ENCODE data around the gene RHPN2.
"Not testable (repeated sequence)": the region's sequence is repeated elsewhere in the genome, so short reads cannot be mapped to it uniquely, and the experiment has no call there.

Gene RHPN2

DNA sequence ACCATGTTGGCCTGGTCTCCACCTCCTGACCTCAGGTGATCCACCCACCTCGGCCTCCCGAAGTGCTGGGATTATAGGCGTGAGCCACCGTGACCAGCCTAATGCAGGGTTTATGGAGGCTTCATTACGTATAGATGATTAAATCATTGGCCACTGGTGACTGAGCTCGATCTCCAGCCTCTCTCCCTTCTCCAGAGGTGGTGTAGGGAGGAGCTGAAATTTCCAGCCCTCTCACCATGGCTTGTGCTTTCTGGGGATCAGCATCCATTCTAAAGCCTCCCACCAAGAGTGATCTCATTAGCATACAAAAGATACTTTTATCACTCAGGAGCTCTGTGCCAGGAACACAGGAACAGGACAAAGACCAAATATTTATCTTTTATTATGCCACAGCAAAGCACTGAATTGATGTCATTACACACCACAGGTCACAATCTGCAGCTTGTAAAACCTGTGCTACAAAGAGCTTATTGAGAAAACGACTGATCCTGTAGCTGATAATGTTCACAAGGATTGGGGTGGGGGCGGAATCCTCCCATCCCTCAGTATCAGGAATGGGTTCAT lies 32.4 kb downstream of the RHPN2 start:
- DNase-seq (ENCODE audit: low read depth in 2 of 2, low spot score in 1 of 2) = no peak

DNA sequence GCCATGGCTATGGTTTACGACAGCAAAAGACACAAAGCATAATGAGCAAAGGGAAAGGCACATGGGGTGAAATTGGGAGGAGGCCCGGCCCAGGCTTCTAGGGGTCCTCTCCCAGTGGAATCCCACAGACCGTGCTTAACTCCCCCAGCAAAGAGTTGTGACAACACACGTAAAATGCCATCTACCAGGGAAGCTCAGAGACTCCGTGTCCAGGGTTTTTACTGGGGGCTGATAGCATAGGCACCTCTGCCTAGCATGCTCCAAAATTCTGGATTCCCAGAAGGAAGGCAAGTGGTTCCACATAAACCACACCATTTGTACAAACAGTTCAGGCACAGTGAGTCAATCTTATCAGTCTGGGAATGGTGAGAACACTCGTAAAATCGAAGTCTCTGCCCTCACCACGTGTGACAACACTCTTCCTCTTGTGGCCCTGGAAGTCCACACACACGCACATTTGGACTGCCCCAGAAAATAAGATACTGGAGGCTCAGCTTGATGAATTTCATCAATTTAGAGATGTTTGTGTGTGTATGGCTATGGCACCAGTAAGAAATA lies 34.9 kb downstream of the RHPN2 start:
- no peak for DNase-seq (ENCODE audit: low read depth in 2 of 2, low spot score in 1 of 2)

DNA sequence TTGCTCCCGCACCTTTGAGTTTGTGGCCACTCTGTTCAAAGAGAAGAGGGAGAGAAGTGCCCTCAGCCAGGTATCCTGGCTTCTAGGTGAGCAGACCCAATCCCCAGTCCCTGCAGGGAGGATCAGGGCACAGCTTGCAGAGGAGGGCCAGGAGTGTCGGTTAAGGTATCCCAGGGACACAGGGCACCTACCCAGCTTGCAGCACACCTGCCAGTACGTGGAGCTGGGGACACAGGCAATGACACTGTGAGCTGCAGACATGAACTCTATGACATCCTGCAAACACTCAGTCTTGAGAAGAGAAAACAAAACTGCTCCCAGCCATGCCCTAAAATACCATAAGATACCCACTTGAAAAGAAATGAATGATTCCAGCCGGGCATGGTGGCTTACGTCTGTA lies 38.1 kb downstream of the RHPN2 start:
- not testable (repeated sequence) for DNase-seq (ENCODE audit: low read depth in 2 of 2, low spot score in 1 of 2)

DNA sequence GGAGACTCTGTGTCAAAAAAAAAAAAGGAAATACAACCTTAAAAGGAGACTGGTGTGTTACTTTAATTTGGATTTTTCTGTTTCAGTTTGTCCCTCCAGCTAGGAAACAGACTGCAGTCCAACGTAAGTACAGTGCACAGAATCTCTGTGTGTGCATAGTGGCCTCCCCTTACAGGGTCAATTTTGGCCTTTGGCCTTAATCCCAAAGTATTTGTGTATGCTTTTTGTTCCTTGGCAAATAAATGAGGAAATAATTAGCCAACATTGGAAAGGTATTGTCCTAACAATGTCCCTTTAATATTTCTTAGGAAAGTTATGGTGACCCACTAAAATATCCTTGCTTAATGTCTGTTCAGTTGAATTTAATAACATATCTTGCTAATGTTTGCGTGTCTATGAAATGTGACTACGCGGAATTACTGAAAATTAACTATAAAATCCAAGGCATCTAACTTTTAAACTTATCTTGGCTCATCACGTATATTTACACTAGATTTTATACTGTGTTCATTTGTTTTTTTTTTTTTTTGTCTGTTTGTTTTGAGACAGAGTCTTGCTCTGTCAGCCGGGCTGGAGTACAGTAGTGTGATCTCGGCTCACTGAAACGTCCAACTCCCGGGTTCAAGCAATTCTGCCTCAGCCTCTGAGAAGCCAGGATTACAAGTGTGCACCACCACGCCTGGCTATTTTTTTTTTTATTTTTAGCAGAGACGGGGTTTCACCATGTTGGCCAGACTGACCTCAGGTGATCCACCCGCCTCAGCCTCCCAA lies 39.0 kb downstream of the RHPN2 start:
- not testable (repeated sequence) for DNase-seq (ENCODE audit: low read depth in 2 of 2, low spot score in 1 of 2)

DNA sequence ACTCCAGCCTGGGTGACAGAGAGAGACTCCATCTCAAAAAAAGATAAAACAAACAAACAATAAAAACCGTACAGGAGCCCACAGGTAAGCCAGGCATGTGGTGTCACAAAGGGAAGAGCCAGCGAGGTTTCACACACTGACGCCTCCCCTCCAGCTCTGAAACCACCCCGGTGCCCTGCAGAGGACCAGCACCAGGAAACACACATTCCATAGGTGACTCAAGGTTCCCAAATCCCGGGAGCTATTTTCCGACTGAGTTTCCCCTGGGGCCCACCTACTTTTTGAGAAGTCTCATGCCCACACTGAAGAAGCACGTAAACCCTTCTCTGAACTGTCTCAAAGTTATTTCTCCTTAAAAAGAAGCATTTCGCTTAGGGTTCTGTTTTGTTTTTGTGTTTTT lies 40.3 kb downstream of the RHPN2 start:
- DNase-seq (ENCODE audit: low read depth in 2 of 2, low spot score in 1 of 2) = no peak

DNA sequence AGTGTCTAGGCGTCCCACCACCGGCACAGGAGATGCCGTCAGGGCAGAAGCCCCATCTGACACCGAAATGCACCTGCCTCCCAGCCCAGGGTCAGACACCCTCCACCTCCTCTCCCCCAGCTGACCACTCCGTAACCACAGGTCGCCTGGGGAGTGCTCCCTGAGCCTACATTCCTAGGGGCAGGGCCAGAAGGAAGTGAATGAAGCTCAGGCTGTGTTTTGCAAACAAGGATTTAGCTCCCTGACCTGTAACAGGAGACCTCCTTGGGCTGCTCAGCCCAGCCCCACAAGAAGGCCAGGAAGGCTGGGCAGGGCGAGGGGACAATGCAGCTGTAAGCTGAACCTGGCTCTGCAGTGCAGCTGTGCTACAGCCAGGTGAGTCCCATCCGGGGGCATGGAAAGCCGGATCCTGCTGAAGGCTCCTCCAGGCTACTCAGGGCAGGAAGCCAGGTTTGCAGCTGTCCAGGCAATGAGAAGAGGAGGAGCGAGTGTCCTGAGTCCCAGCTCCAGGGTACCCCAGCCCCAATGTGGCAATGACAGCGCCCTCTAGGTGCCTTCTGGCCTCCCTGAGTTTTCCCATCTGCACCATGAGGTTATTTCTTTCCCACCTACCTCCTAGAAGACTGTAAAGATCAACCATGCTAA lies 42.1 kb downstream of the RHPN2 start:
- DNase-seq (ENCODE audit: low read depth in 2 of 2, low spot score in 1 of 2) = no peak

DNA sequence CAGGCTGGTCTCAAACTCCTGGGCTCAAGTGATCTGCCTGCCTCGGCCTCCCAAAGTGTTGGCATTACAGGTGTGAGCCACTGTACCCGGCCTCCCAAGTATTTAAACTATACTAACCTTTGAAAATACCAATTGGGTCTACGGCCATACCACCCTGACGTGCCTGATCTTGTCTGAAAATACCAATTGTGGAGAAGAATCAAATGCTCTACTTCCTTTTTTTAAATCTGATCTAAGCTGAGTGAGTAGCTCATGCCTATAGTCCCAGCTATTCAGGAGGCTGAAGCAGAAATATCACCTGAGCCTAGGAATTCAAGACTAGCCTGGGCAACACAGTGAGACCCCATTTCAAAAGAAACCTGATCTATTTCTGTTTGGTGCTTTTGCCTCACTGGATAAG lies 53.8 kb downstream of the RHPN2 start:
- DNase-seq (ENCODE audit: low read depth in 2 of 2, low spot score in 1 of 2) = not testable (repeated sequence)

DNA sequence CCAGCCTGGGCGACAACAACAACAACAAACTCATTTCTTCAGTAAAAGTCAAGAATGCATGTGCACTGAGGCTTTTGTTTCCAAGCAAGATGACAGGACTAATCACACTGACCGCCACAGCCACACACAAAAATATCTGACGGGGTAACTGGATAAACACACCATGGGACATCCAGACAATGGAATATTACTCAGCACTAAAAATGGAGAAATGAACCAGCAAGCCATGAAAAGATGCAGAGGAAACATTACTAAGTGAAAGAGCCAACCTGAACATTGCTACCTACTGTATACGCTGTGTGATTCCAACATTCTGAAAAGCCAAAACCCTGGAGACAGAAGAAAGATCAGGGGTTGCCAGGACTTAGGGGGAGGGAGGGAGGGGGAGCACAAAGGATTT lies 56.0 kb downstream of the RHPN2 start:
- DNase-seq (ENCODE audit: low read depth in 2 of 2, low spot score in 1 of 2) = no peak

DNA sequence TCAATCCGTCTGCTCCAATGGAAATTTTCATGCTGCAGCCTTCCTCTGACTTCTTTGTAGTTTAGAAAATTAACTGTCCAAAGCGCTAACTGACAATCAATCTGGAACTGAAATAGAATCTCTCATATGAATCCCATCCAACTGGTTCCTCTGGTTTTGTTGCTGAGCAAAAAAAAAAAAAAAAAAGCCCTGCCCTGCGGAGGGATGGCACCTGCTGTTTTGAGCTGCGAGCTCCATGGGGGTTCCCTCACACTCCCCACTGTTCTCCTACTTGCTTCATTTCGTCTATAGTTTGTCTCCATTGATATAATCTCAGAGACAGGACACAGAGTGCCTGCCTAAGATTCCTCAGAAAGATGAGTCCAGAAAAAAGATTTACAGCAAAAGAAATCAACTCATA lies 59.2 kb downstream of the RHPN2 start:
- DNase-seq (ENCODE audit: low read depth in 2 of 2, low spot score in 1 of 2) = no peak

DNA sequence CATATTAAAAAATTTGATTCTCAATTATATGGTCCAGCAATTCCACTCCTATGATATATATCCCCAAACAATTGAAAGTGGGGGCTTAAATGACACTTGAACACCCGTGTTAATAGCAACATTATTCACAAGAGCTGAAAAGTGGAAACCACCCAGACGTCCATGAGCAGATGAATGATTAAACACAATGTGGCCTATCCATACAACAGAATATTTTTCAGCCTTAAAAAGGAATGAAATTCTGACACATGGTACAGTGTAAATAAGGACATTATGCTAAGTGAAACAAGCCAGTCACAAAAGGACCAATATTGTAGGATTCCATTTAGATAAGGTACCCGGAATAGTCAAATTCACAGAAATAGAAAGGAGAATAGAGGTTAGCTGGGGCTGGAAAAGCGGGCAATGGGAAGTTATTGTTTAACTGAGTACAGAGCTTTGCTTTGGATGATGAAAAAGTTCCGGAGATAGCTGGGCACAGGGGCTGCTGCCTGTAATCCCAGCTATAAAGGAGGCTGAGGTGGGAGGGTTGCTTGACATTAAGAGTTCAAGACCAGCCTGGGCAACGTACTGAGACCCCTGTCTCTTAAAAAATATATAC lies 61.2 kb downstream of the RHPN2 start:
- not testable (repeated sequence) for DNase-seq (ENCODE audit: low read depth in 2 of 2, low spot score in 1 of 2)

DNA sequence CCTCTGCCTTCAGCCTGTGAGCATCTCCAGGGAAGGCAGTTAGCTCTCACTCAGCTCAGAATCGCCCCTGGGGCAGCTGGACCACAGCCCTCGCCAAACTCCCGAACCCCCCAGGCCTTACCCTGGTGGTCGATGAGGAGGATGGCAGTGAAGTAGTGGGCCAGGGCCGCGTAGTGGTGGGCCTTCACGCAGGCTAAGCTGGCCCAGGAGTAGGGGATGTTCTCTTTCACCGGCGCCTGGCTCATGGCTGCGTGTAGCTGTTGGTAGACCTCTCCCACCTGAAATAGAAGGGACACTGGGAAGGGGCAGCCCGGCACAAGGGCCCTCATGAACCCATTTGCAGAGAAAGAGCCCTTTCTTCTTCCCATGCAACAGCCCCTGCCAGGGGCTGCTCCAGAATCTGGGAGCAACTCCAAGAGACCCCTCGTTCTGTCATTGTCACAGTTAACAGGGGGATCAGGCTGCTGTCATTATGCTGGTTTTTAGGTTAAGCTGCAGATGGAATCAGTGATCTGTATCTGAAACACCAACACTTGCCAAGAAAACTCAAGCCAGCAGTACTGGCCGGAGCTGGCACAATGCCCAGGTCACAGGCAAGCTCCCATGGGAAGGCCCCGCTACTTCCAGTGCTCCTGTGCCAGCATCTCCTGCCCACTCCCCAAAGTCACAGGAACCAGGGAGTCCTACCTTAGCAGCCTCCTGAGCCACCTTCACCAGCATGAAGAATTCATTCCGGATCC lies 62.4 kb downstream of the RHPN2 start:
- DNase-seq (ENCODE audit: low read depth in 2 of 2, low spot score in 1 of 2) = not testable (repeated sequence)

DNA sequence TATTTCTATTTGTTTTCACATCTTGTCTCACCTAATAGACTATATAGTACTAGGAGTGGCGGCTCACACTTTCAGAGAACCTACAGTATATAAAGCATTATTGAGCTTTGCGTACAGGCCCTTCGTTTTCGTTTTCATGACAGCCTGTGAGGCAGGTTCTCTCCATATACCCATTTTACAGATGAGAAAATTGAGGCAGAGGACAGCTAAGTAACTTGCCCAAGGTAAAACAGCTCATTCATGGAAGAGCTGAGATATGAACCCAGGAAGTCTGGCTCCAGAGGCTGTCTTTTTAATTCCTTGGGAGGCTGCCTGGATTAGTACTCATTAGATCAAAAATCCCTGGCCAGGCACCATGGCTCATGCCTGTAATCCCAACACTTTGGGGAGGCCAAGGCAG lies 63.8 kb downstream of the RHPN2 start:
- no peak for DNase-seq (ENCODE audit: low read depth in 2 of 2, low spot score in 1 of 2)

DNA sequence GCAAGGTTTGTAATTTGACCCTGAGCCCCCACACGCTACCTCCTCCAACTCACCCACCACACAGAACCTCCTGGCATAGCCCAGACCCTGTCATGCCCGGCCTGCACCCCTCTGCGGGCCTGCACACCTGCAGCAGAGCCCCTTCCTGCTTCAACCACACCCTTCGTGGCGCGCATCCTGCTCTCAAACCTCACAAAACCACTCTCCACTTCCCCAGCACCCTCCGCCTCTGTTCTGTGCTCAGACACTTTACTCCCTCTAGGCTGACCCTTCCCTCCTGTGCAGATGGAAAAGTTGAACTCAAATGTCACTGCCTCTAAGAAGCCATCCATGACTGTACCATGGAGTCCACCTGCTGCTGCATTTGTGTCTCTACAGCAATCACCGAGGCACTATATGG lies 64.2 kb downstream of the RHPN2 start:
- DNase-seq (ENCODE audit: low read depth in 2 of 2, low spot score in 1 of 2) = no peak

DNA sequence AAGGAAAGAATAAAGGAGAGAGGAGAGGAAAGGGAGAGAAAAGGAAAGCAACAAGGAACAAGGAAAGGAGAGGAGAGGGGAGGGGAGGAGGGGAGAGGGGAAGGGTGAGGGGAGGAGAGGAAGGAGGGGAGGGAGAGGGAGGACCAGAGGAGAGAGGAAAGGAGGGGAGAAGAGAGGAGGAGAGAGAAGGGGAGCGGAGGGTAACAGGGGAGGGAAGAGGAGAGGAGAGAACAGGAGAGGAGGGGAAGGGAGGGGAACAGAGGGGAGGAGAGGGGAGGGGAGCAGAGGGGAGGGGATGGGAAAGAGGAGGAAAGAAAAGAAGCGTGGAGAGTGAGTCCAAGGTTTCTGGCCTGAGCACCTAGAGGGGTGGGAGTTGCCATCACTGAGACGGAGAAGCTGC lies 66.0 kb downstream of the RHPN2 start:
- DNase-seq (ENCODE audit: low read depth in 2 of 2, low spot score in 1 of 2) = no peak

DNA sequence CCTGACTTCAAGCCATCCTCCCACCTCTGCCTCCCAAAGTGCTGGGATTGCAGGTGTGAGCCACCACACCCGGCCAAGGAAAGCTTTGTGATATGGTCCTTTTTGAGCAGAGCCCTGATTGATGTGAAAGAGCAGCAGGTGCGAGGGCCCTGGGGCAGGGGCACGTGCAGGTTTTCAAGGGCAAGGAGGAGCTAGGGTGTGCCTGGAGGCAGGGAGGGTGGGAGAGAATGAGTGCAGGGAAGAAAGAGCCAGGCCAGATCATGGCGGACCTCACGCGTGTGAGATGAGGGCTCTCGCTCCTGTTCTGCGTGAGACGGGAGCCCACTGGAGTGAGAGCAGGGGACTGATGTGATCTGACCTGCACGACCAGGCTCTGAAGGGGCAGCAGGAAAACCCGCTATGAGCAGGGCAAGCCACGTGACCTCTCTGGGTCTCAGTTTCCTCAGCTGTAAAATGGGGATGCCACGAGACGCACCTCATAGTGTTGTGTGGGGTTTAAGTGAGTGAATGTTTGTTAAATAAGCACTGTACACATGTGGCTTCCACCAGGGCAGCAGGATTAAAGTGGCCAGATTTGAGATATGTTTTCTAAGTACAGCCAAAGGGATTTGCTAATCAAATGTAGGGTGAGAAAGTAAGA lies 66.9 kb downstream of the RHPN2 start:
- no peak for DNase-seq (ENCODE audit: low read depth in 2 of 2, low spot score in 1 of 2)

DNA sequence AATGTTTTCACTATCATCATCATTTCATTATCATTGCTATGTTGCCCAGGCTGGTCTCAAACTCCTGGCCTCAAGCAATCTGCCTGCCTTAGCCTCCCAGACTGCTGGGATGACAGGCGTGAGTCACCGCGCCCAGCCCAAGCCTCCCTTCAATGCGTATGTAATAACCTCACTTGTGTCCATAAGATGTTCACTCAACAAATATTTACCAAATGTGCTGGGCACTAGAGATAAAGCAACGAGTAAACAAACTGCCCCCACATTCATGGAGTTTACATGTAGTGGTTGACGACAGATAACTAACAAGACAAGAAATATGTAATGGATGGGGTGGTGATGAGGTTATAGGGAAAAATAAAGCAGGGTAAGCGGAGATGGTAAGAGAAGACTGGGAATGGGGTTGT lies 67.6 kb downstream of the RHPN2 start:
- not testable (repeated sequence) for DNase-seq (ENCODE audit: low read depth in 2 of 2, low spot score in 1 of 2)

DNA sequence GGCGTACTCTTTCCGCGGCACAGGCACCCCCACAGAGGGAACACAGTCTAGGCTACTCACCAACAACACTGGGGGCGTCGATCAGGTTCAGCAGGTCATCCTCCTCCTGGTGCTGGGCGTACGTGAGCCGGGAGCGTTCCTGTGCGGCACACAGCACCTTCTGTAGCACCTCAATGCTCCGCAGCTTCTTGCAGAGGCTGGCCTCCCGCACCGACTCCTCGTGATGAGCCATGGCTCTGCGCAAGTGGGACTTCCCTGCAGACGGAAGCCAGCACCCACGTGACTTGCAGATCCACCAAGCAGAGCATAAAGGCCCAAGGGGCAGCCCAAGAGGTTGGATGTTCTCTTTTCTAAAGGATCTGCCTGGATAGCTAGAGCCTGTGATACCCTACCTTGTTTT lies 68.7 kb downstream of the RHPN2 start:
- DNase-seq (ENCODE audit: low read depth in 2 of 2, low spot score in 1 of 2) = not testable (repeated sequence)

DNA sequence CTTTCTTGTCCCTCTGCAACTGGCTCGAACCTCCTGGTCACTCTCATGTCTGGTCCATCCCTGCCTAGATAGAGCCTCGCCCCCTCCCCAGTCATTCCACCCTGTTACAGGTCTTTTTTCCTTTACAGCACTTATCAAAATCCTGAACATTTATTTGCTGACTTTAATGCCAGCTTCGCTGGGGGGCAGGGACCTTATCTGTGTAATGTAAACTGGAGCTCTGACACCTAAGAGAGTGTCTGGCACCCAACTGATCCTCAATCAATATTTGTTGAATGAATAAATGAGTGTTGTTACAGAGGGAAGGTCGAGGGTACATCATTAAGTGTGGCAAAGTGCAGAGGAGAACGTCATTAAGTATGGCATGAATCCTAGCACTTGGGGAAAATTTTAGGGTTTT lies 76.0 kb downstream of the RHPN2 start:
- no peak for DNase-seq (ENCODE audit: low read depth in 2 of 2, low spot score in 1 of 2)

DNA sequence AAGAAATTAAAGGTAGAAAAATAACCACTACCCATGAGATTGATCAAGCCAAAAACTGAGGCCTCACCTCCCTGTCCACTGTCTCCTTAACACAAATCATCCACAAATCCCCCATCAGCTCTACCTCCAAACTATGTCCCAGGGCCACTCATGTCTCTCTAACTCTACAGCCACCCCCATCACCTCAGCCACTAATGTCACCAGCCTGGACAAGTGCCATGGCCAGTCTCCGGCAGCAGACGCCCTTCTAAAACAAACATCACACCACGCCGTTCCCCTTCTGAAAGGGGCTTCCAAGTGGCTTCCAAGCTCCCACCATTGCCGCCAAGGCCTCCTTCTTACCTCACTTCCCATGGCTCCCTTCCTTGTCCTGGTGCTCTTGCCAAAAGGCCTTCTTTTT lies 76.4 kb downstream of the RHPN2 start:
- DNase-seq (ENCODE audit: low read depth in 2 of 2, low spot score in 1 of 2) = not testable (repeated sequence)

DNA sequence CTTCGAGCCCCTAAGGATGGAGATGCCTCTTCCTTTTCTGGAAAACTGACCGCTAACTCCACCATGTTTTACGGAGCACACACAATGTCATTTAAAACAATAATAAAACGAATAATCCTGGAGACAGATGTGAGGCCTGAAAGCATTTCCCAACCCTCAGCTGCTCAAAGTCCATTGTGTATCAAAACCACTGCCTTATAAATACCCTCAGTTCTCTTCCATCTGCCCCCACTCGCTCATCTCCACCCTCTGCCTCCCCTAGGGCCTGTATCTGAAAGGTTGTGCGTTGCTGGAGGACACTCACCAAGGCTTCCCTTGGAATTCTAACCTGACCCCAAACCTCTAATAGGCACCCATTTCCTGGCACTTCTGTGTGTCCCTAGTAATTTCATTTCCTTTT lies 82.2 kb downstream of the RHPN2 start:
- not testable (repeated sequence) for DNase-seq (ENCODE audit: low read depth in 2 of 2, low spot score in 1 of 2)

DNA sequence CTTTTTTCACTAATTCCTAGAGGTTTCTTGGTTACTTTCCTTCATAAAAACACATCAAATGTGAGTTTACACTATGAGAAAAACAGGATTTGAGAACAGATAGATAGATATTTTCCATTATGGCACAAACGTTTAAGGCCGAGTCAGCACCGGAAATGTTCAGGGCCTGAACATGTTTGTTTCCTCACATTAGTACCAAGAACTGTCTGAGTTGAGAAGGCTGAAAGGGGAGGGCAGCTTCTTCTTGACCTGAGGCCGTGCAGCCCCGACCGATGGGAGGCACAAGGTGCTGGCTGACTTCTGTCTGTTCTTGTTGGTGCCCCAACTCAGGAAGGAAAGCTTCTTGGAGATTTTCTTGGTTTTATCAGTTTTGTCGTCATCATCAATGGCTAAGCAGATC lies 84.9 kb downstream of the RHPN2 start:
- not testable (repeated sequence) for DNase-seq (ENCODE audit: low read depth in 2 of 2, low spot score in 1 of 2)

Measured in stimulated activated CD8-positive, alpha-beta memory T cell treated with anti-CD3 and anti-CD28 coated beads, Interleukin-4, amount 100 ng/mL, for 4 hours (primary cell).